ENCODE data around the gene CDH22.

- TF ChIP-seq POLR2A (conservative IDR thresholded peaks at IDR 0.05) (no peak), SMC3 (conservative IDR thresholded peaks at IDR 0.05; ENCODE audit: insufficient read depth, low read depth, low read length) (no peak), CTCF (IDR thresholded peaks at IDR 0.05 in 2 of 3, conservative IDR thresholded peaks at IDR 0.05 in 1 of 3; ENCODE audit: insufficient read depth in 2 of 3, low read depth in 1 of 3, low read length in 3 of 3) (no peak), FOSL1 (tag; conservative IDR thresholded peaks at IDR 0.05) (no peak), SRF (CRISPR knock-in tag; IDR thresholded peaks at IDR 0.05) (no peak)
Measured at GRCh38 chr20:46182276-46183200, 125.8 kb downstream of the CDH22 start.
